HG02938 (cell line): ENCODE measurements around the gene CCDC146.

Source experiments
- ATAC-seq: cut with Tn5 transposase; IDR thresholded peaks from one replicate; pipeline ENCODE4 v1.9.1; 2021; ENCODE audit warnings: mild to moderate bottlenecking, moderate library complexity; ENCODE audit not compliant: unreplicated experiment

CCDC146 gene

DNA sequence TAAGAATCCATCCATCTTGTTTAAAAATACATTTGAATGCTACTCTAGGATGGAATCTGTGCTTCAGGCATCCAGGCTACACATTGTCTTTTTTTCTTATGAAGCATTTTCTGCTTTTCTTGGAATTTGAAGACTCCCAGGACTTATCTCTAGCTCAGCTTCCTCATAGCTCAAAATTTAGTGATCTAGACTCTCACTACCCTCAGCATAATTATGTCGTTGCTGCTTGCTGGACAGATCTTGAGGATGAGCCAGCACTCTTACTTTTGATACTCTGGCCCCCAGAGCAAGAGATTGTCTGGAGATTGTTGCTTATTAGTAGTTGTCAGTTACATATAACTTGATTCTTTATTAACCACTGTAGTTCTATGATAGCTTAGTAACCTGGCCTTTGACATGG is 160.5 kb downstream of the CCDC146 start:
- ATAC-seq: no peak

DNA sequence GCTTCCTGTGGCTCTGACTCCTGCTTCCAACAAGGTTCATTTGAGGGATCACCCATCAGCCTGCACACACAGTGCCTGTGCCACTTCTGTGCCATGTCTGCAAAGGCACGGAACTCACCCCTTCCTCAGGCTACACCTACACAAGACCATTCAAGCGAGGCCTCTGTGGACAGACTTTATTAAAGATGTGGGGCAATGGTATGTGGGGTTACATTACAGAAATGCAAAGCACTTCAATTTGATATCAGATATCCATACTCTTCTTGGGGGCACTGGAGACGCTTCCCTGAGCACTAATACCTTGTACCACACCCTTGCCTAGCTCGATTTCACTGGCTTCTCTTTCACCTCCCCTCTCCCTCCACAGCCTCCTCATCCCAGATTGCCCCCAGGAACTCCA is 161.6 kb downstream of the CCDC146 start:
- ATAC-seq: no peak

DNA sequence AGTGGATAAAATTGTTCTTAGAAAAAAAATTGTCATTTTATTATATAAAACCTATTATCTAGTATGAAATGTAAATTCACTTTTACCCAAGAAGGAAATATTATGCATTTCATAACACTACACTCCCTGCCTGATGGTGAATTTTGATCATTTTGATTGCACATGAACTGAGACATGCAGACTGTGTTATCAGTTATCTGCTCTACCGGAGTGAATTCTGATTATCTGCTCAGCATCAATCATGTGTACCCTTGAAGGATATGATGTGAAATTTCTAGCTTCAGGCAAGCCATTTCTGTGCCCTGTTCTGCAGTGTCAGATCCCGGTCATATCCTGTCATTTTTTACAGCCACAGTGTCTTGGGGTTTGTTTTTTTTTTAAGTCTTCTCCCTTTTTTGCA is 162.2 kb downstream of the CCDC146 start:
- no peak for ATAC-seq

DNA sequence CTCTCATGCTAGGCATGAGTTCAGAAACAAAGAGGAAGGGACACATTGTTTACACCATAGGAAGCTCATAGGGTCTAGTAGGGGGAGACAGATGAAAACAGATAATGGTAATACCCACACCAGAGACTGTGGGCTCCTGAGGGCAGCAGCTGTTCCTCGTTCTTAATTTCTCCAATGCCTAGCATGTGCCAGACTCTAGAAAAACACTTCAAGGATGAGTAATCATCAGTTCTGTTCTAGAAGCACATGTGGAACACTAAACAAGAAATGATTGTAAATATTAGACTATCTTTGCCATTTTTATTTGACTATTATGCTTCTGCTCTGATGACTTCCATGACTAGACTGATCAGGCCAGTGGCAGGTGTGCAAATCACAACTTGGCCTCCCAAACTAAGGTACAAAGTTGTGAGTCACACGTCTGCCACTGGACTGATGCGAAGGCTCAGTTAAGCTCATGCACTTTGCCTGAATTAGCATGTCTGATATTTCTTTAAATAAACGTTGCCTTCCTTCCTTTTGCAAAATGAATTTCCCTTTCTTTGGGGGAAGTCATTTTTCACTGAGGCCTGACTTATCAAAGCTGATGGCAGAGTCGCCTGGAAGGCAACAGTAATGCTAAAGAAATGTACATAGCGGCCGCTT is 166.4 kb downstream of the CCDC146 start:
- ATAC-seq: no peak

DNA sequence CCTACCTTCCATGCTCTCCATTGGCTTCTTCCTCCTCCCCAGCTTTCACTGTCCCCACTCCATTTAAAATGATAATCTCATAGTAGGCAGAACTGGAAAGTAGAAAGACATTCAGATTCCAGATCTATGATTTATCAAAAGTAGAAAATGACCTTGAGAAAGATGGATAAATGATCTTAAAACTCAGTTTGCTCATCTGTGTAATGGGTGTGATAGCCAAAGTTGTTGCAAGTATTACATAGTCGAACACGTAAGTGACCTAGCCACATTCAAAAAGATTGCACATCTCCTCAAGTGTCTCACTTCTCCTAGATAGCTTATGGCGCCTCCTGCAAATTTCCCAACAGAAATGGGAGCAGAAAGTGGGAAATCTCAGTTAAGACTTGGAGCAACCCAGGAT is 167.0 kb downstream of the CCDC146 start:
- ATAC-seq: no peak

DNA sequence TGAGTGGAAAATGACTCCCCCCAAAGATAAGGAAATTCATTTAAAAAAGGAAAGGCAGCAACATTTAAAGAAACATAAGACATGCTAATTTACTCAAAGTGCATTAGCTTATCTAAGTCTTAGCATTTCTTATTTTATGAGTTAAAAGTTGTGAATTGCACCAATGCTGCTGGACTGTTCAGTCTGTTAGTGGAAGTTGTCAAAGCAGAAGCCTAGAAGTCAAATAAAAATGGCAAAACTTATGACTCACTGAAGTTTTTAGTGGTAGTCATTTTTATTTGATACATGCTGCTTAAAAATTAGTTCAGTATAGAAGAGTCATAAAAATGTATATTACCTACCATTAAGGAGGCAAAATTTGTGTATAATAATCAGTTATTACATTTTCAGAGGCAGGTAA is 168.0 kb downstream of the CCDC146 start:
- ATAC-seq: no peak

DNA sequence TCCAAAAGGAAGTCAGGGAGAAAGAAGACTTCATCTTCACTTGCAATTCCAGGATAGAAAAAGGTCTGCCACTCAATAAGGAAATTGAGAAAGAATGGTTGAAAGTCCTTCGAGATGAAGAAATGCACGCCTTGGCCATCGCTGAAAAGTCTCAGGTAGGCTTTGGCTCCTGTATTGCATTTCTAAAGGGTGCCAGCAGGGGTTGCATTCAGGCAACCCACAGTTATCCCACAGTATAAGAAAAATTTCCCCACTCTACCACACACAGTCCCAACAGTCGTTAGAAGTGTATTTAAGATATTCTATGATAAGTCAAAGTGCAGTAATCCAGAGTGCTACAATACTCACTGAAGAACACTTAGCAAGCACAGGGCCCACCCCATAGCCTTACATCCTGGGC is 170.6 kb downstream of the CCDC146 start:
- no peak for ATAC-seq

DNA sequence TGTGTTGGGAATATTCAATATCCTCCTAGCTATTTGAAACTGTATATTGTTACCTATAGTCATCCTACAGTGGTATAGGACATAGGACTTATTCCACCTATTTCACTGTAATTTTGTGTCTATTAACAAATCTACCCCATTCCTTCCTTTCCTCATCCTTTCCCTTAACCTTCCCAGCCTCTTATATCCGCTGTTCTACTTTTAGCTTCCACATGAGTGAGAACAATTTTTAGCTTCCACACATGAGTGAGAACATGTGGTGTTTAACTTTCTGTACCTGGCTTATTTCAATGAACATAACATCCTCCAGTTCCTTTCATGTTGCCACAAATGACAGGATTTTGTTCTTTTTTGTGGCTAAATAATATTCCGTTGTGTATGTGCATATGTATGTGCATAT is 173.1 kb downstream of the CCDC146 start:
- ATAC-seq: no peak

DNA sequence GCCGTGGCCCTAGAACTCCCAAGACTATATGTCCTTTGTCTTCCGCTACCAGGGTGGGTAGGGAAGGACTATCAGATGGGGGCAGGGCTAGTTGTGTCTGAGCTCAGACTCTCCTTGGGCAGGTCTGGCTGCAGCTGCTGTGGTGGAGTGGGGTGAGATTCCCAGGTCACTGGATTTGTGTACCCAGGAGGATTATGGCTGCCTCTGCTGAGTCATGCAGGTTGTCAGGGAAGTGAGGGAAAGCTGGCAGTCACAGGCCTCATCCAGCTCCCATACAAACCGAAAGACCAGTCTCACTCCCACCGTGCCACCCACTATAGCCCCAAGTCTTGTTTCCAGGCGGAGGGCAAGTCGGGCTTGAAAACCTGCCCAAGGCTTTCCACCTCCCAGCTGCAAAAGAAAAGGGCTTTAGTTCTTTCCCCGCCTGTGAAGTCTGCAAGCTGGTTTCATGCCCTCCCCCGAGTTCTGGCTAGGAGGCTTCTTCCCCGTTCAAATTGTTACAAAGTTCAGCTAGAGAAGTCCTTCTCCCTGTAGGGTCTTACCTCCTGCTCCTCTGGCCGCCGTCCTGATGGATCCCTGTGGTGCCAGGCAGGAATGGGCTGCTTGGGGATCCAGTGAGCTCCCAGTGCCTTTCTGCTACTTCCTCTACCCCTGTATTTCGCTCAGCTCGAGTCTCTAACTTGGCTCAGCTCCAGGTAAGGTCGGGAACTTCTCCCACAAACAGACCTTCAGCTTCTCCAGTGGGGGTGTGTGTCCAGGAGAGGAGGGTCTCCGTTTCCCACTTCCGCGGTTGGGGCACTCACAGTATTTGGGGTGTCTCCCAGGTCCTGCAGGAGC is 184.0 kb downstream of the CCDC146 start:
- no peak for ATAC-seq

DNA sequence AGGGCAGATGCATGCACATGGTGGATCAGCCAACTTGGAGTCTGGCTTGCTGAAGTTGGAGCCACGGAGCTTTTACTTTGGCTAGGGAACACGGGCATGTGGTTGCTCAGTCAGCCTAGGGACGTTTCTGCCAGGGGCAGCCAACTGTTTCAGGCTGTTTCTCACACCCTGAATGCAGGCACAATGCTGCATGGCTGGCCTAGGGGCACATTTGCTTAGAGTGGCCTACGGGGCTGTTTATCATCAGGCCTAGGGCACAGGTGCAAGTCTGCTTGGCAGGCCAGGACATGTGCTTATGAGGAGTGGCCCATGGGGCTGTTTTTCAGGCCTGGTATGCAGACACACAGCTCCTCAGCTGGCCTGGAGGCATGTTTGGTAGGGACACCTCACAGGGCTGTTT is 186.4 kb downstream of the CCDC146 start:
- no peak for ATAC-seq

DNA sequence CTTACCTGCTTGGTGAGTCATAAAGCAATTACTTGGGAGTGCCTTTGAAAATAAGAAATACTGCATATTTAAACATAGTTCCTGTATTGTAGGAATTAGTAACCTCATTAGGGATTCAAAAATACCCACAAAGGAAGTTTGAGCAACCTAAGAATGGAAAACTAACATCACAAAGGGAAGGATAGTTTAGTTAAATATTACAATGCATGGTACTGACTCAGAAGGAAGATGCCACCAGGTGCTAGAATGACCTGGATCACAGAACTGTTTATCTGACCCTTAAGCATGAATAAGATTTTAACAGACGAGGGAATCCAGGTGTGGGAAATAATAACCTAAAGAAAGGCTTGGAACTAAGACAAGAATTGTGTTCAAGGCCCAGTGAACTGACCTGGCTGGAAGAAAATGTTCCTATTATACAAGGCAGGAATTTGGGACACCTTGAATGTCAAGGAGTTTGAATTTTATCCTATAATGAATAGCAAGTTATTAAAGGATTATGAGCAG is 187.4 kb downstream of the CCDC146 start:
- ATAC-seq: no peak

DNA sequence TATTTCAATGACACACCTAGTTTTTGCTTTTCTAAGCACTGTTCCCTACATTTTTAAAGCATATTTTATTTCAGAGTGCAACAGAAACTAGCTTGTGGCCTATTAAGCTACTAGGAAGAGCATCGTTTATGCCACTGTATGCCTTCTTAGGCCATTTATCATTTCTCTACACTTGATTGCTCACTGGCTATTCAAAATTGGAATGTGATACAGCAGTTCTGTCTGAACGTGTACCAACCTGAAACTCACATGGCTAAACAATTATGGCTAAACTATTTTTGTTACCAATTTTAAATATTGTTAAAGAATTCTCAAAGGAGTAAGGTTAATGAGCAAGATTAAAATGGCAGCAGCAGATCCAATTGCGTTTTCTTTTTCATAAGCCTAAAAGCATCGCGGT is 188.6 kb downstream of the CCDC146 start:
- ATAC-seq: no peak

DNA sequence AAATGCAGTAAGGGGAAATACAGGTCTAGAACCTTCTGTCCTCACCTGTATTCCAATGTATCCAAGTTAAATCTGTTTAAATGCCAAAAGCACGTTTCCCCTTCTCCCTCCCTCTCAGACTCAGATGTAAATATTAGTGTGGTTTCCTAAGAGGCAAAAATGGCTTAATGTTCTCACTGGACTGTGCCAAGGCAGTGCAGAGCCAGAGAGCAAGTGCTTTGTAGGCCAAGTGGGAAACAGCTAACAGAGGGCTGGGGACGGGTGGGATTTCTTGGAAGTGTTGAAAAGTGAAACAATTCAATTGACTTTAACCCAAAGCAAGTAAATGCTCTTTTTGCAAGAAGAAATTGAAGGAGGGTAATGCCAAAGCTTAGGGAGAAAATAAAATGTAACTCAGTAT is 190.7 kb downstream of the CCDC146 start:
- no peak for ATAC-seq

DNA sequence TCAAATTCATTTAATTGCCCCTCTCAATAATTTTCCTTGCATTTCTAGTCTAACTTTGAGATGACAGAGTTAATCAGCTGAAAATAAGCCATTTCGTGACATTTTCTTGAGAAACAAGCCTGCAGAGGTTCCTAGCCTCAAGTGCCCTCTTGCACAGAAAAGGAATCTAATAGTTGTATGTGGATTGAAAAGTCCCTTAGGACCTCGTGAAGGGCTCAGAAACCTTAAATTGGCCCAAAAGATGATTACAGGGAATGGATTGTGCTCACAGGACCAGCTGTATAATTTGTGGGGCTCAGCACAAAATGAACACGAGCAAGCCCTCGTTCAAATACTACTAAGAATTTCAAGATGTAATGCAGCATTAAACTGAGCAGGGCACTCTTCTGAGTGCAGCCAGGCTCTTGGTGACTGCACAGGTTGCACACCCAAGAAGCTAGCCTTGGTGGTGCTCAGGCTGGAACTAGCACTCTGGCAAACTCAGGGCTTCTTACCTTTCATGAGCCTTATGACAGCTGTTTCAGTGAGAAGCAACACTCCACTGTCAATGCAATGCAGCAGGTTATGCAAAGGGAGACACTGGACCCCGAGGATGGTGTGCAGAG is 191.6 kb downstream of the CCDC146 start:
- no peak for ATAC-seq

DNA sequence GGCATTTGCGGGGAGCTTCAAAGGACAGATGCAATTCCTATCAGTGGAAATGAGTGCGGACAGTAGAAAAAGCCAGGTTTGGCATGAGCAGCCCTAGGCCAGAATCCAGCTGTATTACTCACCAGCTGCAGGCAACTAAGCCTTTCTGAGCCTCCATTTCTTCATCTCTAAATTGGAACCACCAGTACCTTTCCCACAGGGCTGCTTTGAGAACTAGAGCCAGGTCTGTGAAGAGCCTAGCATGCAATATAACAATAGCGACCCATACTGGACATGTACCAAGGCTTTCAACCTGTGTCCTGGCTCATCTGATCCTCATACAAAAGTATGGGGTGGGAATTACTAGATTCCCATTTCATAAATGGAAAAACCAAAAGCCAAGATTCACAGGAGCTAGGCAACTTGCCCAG is 192.8 kb downstream of the CCDC146 start:
- ATAC-seq: no peak

DNA sequence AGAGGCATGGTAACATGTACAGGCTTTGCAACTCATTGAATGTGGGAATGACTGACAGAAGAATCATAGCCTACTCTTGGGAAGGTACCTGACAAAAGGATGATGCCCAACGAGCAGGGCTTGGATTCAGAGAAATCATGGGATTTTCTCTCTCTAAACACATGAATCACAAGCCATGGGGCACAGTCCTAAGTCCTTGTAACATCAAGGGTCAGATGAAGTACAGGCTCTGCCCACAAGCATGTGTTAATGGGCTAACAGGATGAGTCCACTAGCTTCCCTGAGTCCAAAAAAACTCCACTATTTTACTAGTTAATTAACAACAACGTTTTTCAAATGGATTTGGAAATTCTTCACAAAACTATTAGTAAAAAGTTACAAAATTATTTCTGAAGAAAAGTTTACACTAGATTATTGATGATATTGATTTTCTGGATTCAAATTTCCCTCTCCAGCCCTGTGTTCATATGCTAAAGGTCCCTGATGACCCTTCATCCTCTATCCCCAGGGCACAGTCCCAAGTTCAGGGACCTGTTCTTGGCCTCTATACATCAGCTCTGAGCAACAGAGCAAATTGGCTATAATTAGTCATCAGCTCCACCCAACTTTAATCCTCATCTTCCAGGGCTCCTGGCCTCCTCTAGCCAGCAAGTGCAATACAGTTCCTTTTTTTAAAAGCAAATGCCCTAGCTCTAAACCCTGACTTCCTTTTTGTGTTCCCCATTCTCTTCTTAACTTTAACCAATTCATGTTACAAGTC is 194.0 kb downstream of the CCDC146 start:
- no peak for ATAC-seq

DNA sequence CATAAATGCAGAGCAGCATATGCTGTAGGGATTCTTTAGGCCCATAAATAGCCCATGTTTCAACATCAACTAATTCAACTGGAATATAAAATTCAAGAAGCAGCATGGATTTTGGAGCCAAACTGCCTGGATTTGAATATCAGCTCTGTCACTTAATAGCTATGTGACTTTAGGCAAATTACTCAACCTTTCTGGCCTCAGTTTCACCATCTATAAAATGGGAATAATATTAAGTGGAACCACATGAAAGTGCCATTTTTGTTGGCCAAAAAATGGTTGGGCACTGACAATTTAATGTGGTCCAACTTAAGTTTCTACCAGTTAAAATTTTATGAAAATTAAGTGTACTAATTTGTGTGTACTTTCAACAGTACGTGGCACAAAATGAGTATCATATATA is 195.6 kb downstream of the CCDC146 start:
- no peak for ATAC-seq

DNA sequence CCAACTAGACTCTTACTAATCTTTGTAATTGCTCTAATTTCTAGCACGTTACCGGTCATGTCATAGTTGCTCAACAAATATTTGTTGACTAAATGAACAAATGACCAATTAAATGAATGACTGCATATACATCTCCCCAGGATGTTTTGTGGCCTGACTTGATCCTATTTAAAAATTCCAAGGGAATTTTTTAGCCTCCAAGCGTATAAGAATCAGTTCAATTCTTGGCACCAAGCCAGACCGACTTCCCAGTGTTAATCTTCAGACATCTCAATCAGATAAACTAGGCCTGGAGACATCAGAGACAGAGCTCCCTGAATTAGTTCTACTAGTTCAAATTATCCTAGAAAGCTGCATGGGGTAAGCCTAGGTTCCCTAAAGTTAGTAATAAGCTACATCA is 197.7 kb downstream of the CCDC146 start:
- no peak for ATAC-seq

DNA sequence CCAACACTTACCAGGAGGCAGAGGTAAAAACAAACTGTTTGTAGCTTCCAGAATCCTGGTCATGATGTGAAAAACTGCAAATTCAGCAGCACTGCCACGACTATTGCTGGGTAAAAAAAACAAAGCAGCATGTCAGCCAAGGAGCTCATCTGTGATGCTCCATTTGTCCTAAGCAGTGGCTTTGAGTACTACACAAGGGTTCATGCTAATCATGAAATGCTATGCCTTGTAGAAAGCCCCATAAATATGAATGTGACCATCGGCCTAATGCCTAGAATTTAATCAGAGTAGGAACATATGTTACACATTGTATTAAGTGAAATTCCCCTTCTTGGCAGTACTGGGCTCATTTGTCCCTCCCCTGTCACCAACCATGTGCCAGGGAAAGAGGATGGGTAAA is 198.3 kb downstream of the CCDC146 start:
- ATAC-seq: no peak

DNA sequence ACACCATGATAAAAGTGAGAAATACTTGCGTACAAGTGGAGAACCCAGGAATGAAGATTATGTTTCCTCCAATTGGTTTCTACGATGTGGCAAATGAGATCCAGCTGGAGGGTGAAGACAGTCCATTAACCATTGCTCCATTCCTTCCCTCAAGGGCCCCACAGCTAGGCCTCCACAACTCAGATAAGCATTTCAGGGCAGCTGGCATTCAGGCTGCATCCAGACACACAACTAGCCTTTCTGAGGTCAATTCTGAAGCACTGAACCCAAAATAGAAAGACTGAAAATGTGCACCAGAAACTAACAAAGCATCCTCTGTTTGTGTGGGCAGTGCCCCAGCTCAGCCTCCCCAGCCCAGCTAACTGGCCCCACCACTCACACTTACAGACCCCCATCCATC is 198.9 kb downstream of the CCDC146 start:
- no peak for ATAC-seq

DNA sequence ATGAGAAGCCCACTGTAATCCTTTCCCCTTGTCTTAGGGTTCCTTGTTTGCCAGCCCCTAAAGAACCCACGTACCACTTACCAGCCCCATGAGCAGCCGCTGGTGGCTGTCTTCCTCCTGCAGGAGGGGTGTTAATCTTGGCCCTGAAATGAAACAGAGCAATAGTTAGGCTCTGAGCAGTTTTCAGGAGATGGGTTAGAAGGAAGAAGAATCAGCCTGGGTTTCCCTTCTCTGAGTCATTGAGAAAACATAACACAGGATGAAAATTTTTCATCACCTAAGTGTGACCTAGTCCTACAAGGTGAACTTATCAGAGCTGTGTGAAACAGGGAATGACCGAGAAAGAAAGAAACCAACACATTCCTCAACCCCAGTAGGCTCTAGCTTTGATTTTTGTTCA is 203.7 kb downstream of the CCDC146 start:
- no peak for ATAC-seq
